LHCN-M2 (cell line): ENCODE measurements around the gene OR56B1. TPM values are rescaled to one million over a fixed set of nuclear protein-coding genes. Genes with fewer than 3 reads are reported as not detected.

Experiments
- DNase-seq: peaks from one replicate; pipeline ENCODE4 v3.0.0-alpha.2; 2012; ENCODE audit warnings: low read depth
- total RNA-seq: library from RNA; depleted of rRNA; stranded (reverse); fragments of >200 nt; gene quantifications from 2 replicates; pipeline ENCODE4 v1.2.3, GENCODE V29; 2014; rRNA removed

The OR56B1 gene
- total RNA-seq, 1 experiment from 2014 or later: not detected

DNA sequence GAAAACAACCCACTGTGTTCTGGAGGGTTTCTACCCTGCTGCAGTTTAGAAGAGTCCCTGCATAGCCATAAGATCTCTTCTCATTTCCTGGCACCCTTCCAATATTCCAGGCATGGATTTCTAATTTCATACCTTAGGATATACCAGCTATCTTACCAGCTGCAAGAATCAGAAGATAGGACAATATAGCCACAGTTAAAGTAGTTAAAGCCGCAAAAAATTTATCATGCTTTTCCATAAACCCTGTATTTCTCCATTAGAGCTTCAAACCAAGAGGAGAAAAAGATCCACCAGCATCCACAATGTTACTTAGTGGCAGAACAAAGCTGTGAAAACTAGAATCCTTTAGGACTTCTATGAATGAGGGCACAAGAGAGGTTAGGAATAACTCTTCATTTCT is 8.6 kb upstream of the OR56B1 start:
- no peak for DNase-seq

DNA sequence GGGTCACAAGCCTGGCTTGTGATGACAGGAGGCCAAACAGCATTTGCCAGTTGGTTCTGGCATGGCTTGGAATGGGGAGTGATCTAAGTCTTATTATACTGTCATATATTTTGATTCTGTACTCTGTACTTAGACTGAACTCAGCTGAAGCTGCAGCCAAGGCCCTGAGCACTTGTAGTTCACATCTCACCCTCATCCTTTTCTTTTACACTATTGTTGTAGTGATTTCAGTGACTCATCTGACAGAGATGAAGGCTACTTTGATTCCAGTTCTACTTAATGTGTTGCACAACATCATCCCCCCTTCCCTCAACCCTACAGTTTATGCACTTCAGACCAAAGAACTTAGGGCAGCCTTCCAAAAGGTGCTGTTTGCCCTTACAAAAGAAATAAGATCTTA is 843 bp downstream of the OR56B1 start:
- DNase-seq: peak; percentile 24

DNA sequence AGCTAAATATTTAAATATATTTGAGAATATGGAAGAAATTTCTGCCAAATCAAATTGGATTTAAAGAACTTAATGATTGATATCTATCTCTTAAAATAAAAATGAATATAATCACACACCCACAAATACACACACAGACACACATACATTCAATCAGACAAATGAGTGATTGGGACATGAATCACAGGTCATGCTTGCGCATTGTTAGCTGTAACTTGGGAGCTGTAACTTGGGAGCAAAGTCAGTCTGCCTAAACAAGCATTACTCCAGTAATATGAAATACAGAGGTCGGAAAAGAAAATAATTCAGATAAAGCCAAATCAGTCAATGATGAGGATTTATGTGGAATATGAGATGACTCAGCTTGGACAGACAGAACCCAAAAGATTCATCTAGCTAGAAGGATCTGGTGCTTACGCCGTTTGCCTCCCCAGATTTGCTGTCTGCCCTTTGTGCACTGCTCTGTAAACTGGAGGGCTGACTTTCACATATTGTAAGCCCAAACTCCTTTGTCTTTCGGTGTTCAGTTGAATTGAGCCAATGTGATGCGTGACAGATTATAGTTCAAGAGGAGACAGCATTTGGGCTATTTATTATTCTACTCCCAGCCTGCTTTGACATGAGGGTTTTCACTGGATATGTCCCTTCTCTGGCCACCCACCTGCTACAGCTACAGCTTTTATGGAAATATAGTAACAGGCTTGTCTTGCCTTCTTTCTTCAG is 1.6 kb downstream of the OR56B1 start:
- no peak for DNase-seq

DNA sequence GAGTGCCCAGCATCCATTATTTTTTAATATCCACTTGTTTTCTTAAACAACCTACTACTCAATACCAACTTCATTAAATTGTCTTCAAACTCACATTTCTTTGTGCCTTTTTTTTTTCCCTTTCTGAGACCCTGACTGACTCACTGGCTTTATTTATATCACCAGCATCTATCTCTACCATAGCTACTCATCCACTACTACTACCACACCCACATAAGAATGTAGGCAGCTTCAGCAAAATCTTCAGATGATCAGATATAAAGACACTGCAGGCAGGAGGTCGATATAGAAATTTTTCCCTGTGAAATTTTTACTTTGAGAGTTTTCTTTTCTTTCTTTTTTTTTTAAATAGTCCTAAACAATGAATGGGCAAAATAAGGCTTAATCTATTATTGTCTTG is 2.2 kb downstream of the OR56B1 start:
- no peak for DNase-seq

DNA sequence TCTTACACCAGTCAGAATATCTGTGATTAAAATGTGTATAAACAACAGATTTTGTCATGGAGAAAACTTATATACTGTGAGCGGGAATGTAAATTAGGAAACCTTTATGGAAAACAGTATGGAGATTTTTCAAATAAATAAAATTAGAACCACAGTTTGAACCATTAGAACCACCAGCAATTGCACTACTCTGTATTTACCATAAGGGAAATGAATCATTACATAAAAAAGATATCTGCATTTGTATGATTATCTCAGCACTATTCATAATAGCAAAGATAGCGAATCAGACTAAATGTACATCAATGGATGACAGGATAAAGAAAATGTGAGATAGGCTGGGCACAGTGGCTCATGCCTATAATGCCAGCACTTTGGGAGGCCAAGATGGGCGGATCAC is 10.4 kb downstream of the OR56B1 start:
- DNase-seq: no peak

DNA sequence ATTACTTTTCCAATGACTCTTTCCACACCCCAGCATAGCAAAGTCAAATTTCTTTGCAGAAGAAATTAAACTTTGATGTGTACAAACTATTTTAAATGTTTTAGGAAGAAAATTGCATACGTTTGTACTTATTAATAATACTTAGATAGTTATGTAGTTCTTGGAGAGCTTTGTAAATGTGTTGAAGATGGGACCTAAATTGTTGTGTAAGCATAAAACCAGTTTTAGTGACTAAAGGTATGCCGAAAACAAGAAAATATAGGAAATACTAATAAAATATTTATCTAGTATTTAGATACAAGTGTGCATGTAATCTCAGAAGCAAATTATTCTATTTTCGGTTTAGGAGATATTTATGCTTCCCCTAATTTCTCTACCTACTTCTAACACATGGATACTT is 13.6 kb downstream of the OR56B1 start:
- DNase-seq: no peak

DNA sequence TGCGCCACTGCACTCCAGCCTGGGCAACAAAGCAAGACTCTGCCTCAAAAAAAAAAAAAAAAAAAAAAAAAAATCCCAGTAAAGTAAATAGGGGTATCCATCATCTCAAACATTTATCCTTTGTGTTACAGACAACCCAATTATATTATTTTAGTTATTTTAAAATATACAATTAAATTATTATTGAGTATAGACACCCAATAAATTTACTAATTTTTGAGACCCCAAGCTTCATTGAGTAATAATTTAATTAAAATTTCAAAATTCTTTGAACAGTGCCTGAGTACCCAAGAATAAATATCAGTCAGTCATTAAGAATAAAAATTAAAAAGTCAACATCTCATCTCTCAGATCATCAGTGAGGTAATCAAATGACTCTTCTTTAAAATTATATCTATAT is 17.7 kb downstream of the OR56B1 start, which contains the start of gene OR52N4:
OR52N4 (plus strand) TSS at position 301 of the 400 bp plus-strand sequence. CDS start 498 bp downstream, outside the sequence.
- no peak for DNase-seq

DNA sequence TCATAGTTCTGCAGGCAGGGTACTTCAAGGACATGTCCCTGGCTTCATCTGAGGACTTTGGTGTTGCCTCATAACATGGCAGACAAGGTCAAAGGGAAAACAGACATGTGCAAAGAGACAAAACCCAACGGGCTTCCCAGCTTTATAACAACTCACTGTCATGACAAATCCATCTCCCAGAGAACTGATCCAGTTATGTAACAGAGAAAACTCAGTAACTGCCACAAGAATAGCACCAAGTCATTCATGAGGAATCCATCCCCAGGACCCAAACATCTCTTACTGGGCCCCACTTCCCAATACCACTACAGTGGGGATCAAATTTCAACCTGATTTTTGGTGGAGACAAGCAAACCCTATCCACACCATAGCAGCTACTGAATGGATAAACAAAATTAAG is 30.8 kb downstream of the OR56B1 start:
- no peak for DNase-seq

DNA sequence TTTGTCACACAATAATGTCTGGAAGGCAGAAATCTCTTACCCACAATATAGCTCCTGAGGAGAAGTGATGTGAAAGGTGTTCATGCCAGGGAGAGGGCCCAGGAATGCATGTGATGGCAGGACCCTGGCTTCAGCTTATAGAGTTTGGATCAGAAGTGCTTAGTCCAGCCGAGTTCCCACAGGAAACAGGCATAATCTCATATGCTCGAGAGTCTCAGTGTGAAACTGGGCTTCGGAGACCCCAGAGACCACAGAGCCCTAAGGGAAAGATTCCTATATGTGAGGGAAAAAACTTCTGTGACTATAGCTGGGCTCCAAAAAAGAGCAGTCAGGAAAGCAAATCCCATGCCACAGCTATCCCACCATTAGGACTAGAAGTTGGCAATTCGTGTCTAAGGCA is 47.0 kb downstream of the OR56B1 start, which contains the start of gene OR52N5:
OR52N5 (minus strand) TSS at position 101 of the 400 bp plus-strand sequence. CDS start 4,721 bp downstream, outside the sequence.
- DNase-seq: no peak

Other genes with a start within 250 kb of the OR56B1 start
- not detected in 2 replicates for gene OR52D1, start 247.8 kb upstream of the OR56B1 start, total RNA-seq
- gene UBQLN3, start 226.5 kb upstream of the OR56B1 start, total RNA-seq: not detected in 2 replicates
- gene UBQLNL, start 219.7 kb upstream of the OR56B1 start, total RNA-seq: 0.06 TPM in 1 of 2 replicates, not detected in the other
- not detected in 2 replicates for gene OR52H1, start 187.9 kb upstream of the OR56B1 start, total RNA-seq
- not detected in 2 replicates for gene OR52B6, start 155.6 kb upstream of the OR56B1 start, total RNA-seq
- 1.7 and 2.9 TPM in 2 replicates for gene TRIM6, start 139.8 kb upstream of the OR56B1 start, total RNA-seq
- 5.8 and 8.0 TPM in 2 replicates for gene TRIM34, start 111.4 kb upstream of the OR56B1 start, total RNA-seq
- 31.5 and 36.0 TPM in 2 replicates for gene TRIM5, start 51.4 kb upstream of the OR56B1 start, total RNA-seq
- 71.6 and 90.5 TPM in 2 replicates for gene TRIM22, start 46.7 kb upstream of the OR56B1 start, total RNA-seq
- gene OR52N4, start 17.8 kb downstream of the OR56B1 start, total RNA-seq: not detected in 2 replicates
- not detected in 2 replicates for gene OR52N5, start 46.9 kb downstream of the OR56B1 start, total RNA-seq
- not detected in 2 replicates for gene OR52N1, start 54.8 kb downstream of the OR56B1 start, total RNA-seq
- not detected in 2 replicates for gene OR52N2, start 72.5 kb downstream of the OR56B1 start, total RNA-seq
- not detected in 2 replicates for gene OR52E6, start 105.4 kb downstream of the OR56B1 start, total RNA-seq
- gene OR52E8, start 121.2 kb downstream of the OR56B1 start, total RNA-seq: not detected in 2 replicates
- not detected in 2 replicates for gene OR52E4, start 144.2 kb downstream of the OR56B1 start, total RNA-seq
- gene OR52E5, start 156.8 kb downstream of the OR56B1 start, total RNA-seq: not detected in 2 replicates
- gene OR56A3, start 205.8 kb downstream of the OR56B1 start, total RNA-seq: not detected in 2 replicates
- not detected in 2 replicates for gene OR56A5, start 232.0 kb downstream of the OR56B1 start, total RNA-seq